Thyroid gland (tissue), 4 donors: Measurements from ENCODE around the gene ZDHHC9.

ENCODE experiments used
- CTCF ChIP-seq, 6 experiments: fragments of 200-600 bp in 3 of 6; fragments of 450-650 bp in 3 of 6; sonication (generic) in 3 of 6; IDR thresholded peaks; one replicate each; pipeline ENCODE4 v1.5.1; 2016 to 2019; ENCODE audit warnings: antibody characterized with exemption in 6 of 6, mild to moderate bottlenecking in 2 of 6, inconsistent platforms in 1 of 6, moderate library complexity in 1 of 6
- POLR2A ChIP-seq, 2 donors: fragments of 450-650 bp; IDR thresholded peaks; one replicate each; pipeline ENCODE4 v1.6.1; 2017; ENCODE audit warnings: antibody characterized with exemption in 2 of 2, mild to moderate bottlenecking in 2 of 2, moderate library complexity in 1 of 2

DNA sequence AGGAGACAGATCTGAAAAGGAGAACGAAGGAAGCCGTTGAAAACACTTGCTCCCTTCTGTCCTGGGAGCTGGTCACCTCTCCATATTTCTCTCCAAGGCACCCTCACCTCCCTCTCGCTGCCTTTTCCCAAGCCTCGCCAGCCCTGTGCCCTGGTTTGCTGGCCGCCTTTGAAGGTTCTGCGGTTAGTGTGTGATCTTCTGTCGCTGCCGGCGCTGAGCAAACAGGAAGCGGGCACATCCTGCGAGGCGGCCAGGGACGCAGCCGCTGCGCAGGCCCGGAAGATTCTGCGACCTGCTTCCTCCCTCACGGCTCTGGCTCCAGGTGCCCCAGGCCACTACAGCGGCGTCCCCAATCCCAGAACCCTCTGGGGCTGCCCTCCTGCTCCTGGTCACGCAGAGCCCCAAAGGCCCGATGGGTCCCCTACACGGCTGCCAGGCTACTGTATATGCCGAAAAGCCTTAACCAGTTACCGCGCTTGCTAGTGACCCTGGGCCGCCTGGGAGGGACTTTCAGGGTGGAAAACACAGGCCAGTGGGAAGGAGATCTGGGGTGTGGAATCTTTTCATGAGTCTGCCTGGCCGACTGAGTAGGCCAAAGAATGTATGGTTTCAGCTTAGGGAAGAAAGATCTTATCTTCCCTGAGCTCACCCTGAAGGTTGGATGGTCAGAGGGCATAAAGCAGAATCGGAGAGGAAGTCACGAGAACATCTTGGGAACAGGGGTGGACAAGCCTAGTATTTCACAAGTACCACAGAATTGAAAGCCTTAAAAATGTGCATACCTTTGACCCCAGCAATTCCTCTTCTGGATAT, 66.3 kb downstream of the ZDHHC9 start:
- no peak for TF ChIP-seq CTCF (IDR thresholded peaks at IDR 0.05)
- no peak for TF ChIP-seq POLR2A (IDR thresholded peaks at IDR 0.05)
